ENCODE results near the gene MYOZ1.
A peak's percentile ranks its signal among the peaks of the same experiment; 100 is the strongest.

Gene MYOZ1

GRCh38 chr10:73597346-73597745 is 43.9 kb downstream of the MYOZ1 start:
- DNase-seq (ENCODE audit: low read depth, low spot score), result no peak

GRCh38 chr10:73593812-73594211 is 47.5 kb downstream of the MYOZ1 start:
- DNase-seq (ENCODE audit: low read depth, low spot score), result no peak

GRCh38 chr10:73593110-73593509 is 48.2 kb downstream of the MYOZ1 start:
- DNase-seq (ENCODE audit: low read depth, low spot score), result no peak

GRCh38 chr10:73591935-73592699 is 49.2 kb downstream of the MYOZ1 start:
- DNase-seq (ENCODE audit: low read depth, low spot score), result peak; percentile 23

GRCh38 chr10:73590881-73591799 is 50.1 kb downstream of the MYOZ1 start, which contains the start of gene USP54:
TSS of gene USP54 (minus strand) at chr10:73591342. CDS start at chr10:73575658, 15,684 bp downstream.
- peak; percentile 24 for DNase-seq (ENCODE audit: low read depth, low spot score)

- DNase-seq (ENCODE audit: low read depth, low spot score), result no peak
These were observed 51.6 kb downstream of the MYOZ1 start for GRCh38 chr10:73589563-73590126.

GRCh38 chr10:73588656-73589055 is 52.6 kb downstream of the MYOZ1 start:
- DNase-seq (ENCODE audit: low read depth, low spot score), result no peak

GRCh38 chr10:73586583-73586984 is 54.7 kb downstream of the MYOZ1 start:
- DNase-seq (ENCODE audit: low read depth, low spot score), result no peak

GRCh38 chr10:73585327-73585726 is 55.9 kb downstream of the MYOZ1 start:
- no peak for DNase-seq (ENCODE audit: low read depth, low spot score)

GRCh38 chr10:73584737-73585136 is 56.5 kb downstream of the MYOZ1 start:
- DNase-seq (ENCODE audit: low read depth, low spot score), result no peak

GRCh38 chr10:73581918-73582317 is 59.4 kb downstream of the MYOZ1 start:
- DNase-seq (ENCODE audit: low read depth, low spot score), result no peak
